HepG2 (cell line): ENCODE data around the gene UFSP2. TPM values are rescaled to one million over a fixed set of nuclear protein-coding genes. Genes with fewer than 3 reads are reported as not detected.

ENCODE experiments used
- ATF7-NPFF ChIP-seq: sonication (generic); formaldehyde crosslinking; IDR thresholded peaks from 2 replicates; pipeline ENCODE4 v1.8.1; 2023; ENCODE audit warnings: mild to moderate bottlenecking, low read depth, missing genetic modification reagents, moderate library complexity
- ETV6 ChIP-seq: sonication (generic); formaldehyde crosslinking; conservative IDR thresholded peaks from 2 replicates; pipeline ENCODE4 v1.4.0; 2020; ENCODE audit warnings: missing genetic modification reagents
- EZH2 ChIP-seq: conservative IDR thresholded peaks from 2 replicates; pipeline ENCODE4 v1.6.1; 2012; ENCODE audit warnings: mild to moderate bottlenecking, low read depth, low read length, moderate library complexity
- HDAC2 ChIP-seq: sonication (generic); formaldehyde crosslinking; IDR thresholded peaks from 2 replicates; pipeline ENCODE4 v1.4.0; 2020; ENCODE audit warnings: missing genetic modification reagents
- MED13 ChIP-seq: sonication (generic); formaldehyde crosslinking; IDR thresholded peaks from 2 replicates; pipeline ENCODE4 v1.5.0; 2020; ENCODE audit warnings: missing genetic modification reagents
- MTA1 ChIP-seq: sonication (generic); formaldehyde crosslinking; IDR thresholded peaks from 2 replicates; pipeline ENCODE4 v1.4.0; 2020; ENCODE audit warnings: missing genetic modification reagents, mild to moderate bottlenecking, borderline replicate concordance
- MYC ChIP-seq: sonication (generic); formaldehyde crosslinking; IDR thresholded peaks from 2 replicates; pipeline ENCODE4 v1.9.0; 2021; ENCODE audit warnings: missing genetic modification reagents, borderline replicate concordance
- POLR2AphosphoS5 ChIP-seq: IDR thresholded peaks from 2 replicates; pipeline ENCODE4 v1.6.1; 2012; ENCODE audit warnings: low read depth, low read length
- RBM39 ChIP-seq: fragments of 200-400 bp; formaldehyde crosslinking; IDR thresholded peaks from one replicate; pipeline ENCODE4 v1.6.1; 2018; ENCODE audit warnings: antibody characterized with exemption, mild to moderate bottlenecking, low read depth, low read length; ENCODE audit not compliant: poor library complexity, severe bottlenecking
- RFX5 ChIP-seq: IDR thresholded peaks from 2 replicates; pipeline ENCODE4 v1.6.1; 2011; ENCODE audit warnings: low read depth, low read length, improper control_type of control experiment
- SPEN ChIP-seq: sonication (generic); formaldehyde crosslinking; IDR thresholded peaks from 2 replicates; pipeline ENCODE4 v1.5.1; 2020; ENCODE audit warnings: low read depth, mild to moderate bottlenecking, missing genetic modification reagents
- U2AF1 ChIP-seq: fragments of 200-400 bp; formaldehyde crosslinking; optimal IDR thresholded peaks from 2 replicates; pipeline ENCODE3; 2017; ENCODE audit warnings: mild to moderate bottlenecking, low read depth, low read length
- ZBTB20 ChIP-seq: sonication (generic); formaldehyde crosslinking; IDR thresholded peaks from 2 replicates; pipeline ENCODE4 v1.8.1; 2023; ENCODE audit warnings: missing genetic modification reagents, low read depth, mild to moderate bottlenecking, borderline replicate concordance
- ZBTB42 ChIP-seq: sonication (generic); formaldehyde crosslinking; IDR thresholded peaks from 2 replicates; pipeline ENCODE4 v1.5.0; 2020; ENCODE audit warnings: mild to moderate bottlenecking, missing genetic modification reagents
- ZFP62 ChIP-seq: sonication (generic); formaldehyde crosslinking; IDR thresholded peaks from 2 replicates; pipeline ENCODE4 v1.4.0; 2020; ENCODE audit warnings: missing genetic modification reagents
- ZNF143 ChIP-seq: sonication (generic); formaldehyde crosslinking; IDR thresholded peaks from 2 replicates; pipeline ENCODE4 v1.4.0; 2020; ENCODE audit warnings: missing genetic modification reagents
- ZNF331 ChIP-seq: sonication (generic); formaldehyde crosslinking; IDR thresholded peaks from 2 replicates; pipeline ENCODE4 v1.4.0; 2020; ENCODE audit warnings: missing genetic modification reagents
- ZNF790 ChIP-seq: sonication (generic); formaldehyde crosslinking; IDR thresholded peaks from 2 replicates; pipeline ENCODE4 v1.8.0; 2022; ENCODE audit warnings: missing genetic modification reagents, mild to moderate bottlenecking, borderline replicate concordance
- polyA plus RNA-seq, 8 experiments: library from polyadenylated mRNA; depleted of rRNA in 3 of 8; stranded (reverse) in 7 of 8; unstranded in 1 of 8; fragments of >200 nt; fragmentation: Illumina TruSeq in 4 of 8; extraction: Trizol in 4 of 8; gene quantifications; 2 replicates each; pipeline versions ENCODE4 v1.2.1 to v1.2.3, GENCODE V29; 2011 to 2016; ENCODE audit warnings: low read depth in 4 of 8, missing spikeins in 1 of 8, mixed read lengths in 1 of 8; ENCODE audit not compliant: insufficient read depth in 1 of 8
- total RNA-seq, 5 experiments: library from RNA; depleted of rRNA; stranded (reverse); fragments of >200 nt; fragmentation: Illumina TruSeq; extraction: Trizol; gene quantifications; 2 replicates each; pipeline ENCODE4 v1.2.3, GENCODE V29; 2016; ENCODE audit warnings: low read depth in 1 of 5
- TF ChIP-seq, protein P1 (sequence below): sonication (generic); formaldehyde crosslinking; IDR thresholded peaks from 2 replicates; pipeline ENCODE4 v1.8.0; 2022; ENCODE audit warnings: missing genetic modification reagents, mild to moderate bottlenecking, borderline replicate concordance
- TF ChIP-seq, protein P2 (sequence below): sonication (generic); formaldehyde crosslinking; IDR thresholded peaks from 2 replicates; pipeline ENCODE4 v1.4.0; 2020; ENCODE audit warnings: missing genetic modification reagents
- TF ChIP-seq, protein P3 (sequence below): IDR thresholded peaks from 2 replicates; pipeline ENCODE4 v1.6.1; 2016; ENCODE audit warnings: mild to moderate bottlenecking, missing biosample characterization, missing genetic modification reagents
- TF ChIP-seq, protein P4 (sequence below): sonication (generic); formaldehyde crosslinking; IDR thresholded peaks from 2 replicates; pipeline ENCODE4 v1.5.0; 2020; ENCODE audit warnings: mild to moderate bottlenecking, missing genetic modification reagents, moderate library complexity

UFSP2 gene
- total and polyA plus RNA-seq, 2 of the 13 experiments (the other 11 are each of a cell fraction or from before 2014, with no cell fraction given): 24.1 to 32.3 TPM

DNA sequence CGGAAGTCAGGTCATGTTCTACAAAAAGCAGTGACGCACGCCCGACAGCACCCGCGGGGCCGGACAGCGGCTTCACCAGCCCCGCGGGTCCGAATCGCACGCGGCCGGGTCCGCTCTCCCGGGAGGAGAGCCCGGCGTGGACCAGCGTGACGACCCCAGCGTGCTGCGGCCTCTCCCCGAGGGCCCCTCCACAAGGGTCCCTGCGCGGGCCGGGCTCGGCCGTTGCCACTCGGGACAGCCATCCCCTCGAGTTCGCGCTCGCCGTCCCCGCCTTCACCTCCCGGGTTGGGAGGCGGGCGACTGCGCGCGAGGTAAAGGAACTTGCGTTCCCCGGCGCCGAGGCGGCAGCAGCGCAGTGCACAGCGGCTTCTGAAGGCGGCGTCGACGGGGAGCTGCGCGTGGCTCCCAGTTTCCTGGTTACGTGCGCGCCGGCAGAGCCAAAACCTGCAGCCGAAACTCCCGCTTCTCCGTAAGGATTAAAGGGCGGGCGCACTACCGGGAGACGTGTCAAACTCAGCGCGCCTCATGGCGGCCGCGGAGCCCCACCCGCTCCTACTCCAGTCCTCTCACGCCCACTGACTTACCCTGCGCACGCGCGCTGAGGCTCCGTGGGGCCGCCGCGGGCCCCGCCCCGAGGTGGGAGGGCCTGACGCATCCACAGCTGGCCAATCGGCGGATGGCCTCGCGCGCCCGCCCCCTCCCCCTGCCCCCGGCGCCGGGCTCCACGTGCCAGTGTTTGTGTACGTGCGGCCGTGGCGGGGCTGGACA lies 29.6 kb downstream of the UFSP2 start (continued):
- TF ChIP-seq EZH2: no peak
- TF ChIP-seq MTA1: peak; percentile 93
- TF ChIP-seq RBM39: peak; percentile 83
- 0 out of 2 replicates have a peak, but pooled peaks have one; percentile 28 for TF ChIP-seq ETV6
- TF ChIP-seq U2AF1: peak; percentile 94
- TF ChIP-seq SPEN (CRISPR knock-in tag): peak; percentile 61; the same call in 1 of the 2 replicates
- TF ChIP-seq, protein P1, sequence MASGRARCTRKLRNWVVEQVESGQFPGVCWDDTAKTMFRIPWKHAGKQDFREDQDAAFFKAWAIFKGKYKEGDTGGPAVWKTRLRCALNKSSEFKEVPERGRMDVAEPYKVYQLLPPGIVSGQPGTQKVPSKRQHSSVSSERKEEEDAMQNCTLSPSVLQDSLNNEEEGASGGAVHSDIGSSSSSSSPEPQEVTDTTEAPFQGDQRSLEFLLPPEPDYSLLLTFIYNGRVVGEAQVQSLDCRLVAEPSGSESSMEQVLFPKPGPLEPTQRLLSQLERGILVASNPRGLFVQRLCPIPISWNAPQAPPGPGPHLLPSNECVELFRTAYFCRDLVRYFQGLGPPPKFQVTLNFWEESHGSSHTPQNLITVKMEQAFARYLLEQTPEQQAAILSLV: peak; percentile 96; the same call in 1 of the 2 replicates
- peak; percentile 86 for TF ChIP-seq MYC (CRISPR knock-in tag)
- peak; percentile 71 for TF ChIP-seq MED13 (CRISPR knock-in tag)
- peak; percentile 99 for TF ChIP-seq ATF7-NPFF (CRISPR knock-in tag)
- peak; percentile 39; the same call in 1 of the 2 replicates for TF ChIP-seq ZFP62
- TF ChIP-seq RFX5: 0 out of 2 replicates have a peak, but pooled peaks have one; percentile 24
- TF ChIP-seq ZBTB20 (CRISPR knock-in tag): peak; percentile 96
- no peak; the same call in 1 of the 2 replicates for TF ChIP-seq ZNF331
- peak; percentile 85 for TF ChIP-seq HDAC2 (CRISPR knock-in tag)
- TF ChIP-seq, protein P2, sequence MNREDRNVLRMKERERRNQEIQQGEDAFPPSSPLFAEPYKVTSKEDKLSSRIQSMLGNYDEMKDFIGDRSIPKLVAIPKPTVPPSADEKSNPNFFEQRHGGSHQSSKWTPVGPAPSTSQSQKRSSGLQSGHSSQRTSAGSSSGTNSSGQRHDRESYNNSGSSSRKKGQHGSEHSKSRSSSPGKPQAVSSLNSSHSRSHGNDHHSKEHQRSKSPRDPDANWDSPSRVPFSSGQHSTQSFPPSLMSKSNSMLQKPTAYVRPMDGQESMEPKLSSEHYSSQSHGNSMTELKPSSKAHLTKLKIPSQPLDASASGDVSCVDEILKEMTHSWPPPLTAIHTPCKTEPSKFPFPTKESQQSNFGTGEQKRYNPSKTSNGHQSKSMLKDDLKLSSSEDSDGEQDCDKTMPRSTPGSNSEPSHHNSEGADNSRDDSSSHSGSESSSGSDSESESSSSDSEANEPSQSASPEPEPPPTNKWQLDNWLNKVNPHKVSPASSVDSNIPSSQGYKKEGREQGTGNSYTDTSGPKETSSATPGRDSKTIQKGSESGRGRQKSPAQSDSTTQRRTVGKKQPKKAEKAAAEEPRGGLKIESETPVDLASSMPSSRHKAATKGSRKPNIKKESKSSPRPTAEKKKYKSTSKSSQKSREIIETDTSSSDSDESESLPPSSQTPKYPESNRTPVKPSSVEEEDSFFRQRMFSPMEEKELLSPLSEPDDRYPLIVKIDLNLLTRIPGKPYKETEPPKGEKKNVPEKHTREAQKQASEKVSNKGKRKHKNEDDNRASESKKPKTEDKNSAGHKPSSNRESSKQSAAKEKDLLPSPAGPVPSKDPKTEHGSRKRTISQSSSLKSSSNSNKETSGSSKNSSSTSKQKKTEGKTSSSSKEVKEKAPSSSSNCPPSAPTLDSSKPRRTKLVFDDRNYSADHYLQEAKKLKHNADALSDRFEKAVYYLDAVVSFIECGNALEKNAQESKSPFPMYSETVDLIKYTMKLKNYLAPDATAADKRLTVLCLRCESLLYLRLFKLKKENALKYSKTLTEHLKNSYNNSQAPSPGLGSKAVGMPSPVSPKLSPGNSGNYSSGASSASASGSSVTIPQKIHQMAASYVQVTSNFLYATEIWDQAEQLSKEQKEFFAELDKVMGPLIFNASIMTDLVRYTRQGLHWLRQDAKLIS (CRISPR knock-in tag): 0 out of 2 replicates have a peak, but pooled peaks have one; percentile 27
- TF ChIP-seq ZNF790: peak; percentile 89
- TF ChIP-seq, protein P3, sequence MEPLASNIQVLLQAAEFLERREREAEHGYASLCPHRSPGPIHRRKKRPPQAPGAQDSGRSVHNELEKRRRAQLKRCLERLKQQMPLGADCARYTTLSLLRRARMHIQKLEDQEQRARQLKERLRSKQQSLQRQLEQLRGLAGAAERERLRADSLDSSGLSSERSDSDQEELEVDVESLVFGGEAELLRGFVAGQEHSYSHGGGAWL (CRISPR knock-in tag): peak; percentile 97
- TF ChIP-seq, protein P4, sequence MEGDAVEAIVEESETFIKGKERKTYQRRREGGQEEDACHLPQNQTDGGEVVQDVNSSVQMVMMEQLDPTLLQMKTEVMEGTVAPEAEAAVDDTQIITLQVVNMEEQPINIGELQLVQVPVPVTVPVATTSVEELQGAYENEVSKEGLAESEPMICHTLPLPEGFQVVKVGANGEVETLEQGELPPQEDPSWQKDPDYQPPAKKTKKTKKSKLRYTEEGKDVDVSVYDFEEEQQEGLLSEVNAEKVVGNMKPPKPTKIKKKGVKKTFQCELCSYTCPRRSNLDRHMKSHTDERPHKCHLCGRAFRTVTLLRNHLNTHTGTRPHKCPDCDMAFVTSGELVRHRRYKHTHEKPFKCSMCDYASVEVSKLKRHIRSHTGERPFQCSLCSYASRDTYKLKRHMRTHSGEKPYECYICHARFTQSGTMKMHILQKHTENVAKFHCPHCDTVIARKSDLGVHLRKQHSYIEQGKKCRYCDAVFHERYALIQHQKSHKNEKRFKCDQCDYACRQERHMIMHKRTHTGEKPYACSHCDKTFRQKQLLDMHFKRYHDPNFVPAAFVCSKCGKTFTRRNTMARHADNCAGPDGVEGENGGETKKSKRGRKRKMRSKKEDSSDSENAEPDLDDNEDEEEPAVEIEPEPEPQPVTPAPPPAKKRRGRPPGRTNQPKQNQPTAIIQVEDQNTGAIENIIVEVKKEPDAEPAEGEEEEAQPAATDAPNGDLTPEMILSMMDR (CRISPR knock-in tag): no peak
- peak; percentile 79 for TF ChIP-seq ZNF143 (CRISPR knock-in tag)
- peak; percentile 7; the same call in 1 of the 2 replicates for TF ChIP-seq POLR2AphosphoS5
- peak; percentile 96 for TF ChIP-seq ZBTB42 (CRISPR knock-in tag)
